Measurements from ENCODE around the gene TLX3.

DNA sequence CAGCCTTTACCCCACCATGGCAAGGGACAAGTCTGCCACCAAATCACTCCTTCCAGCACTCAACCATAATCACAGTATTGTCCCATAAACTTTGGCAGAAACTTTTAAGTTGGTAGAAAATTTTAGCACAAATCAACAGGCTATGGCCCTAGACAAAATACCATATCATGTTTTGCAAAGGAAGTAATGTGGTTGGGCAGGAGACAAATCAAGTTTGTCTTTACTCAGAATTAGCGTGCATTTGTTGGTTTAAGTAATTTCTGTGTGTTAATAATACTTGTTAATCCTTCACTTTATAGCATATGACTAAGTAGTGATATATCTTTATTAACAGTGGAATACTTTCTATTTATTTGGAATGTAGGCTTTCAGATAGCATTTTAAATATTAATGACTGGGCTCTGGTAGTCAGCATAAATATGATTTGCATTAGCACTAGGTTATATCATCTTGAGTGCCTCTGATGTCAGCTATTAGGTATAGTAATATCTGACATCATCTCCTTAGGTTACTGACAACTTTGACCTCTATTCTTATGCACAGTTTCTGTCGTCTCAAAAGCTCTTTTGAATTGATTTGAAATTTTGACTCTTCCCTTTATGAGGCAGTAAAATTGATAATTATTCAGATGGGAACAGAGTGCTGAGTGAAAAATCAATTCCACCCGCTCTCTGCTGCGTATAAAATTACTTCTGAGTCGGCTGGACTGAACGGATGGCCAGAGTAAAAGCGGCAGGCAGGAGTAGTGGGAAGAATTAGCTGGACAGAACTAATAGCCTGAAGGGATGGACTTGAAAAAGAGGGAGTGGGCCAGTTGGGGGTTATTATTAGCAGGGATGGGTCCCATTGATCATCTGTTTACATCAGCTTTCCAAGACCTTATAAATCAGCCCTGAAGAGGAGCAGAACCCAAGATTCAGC is 40.1 kb upstream of the TLX3 start:
- TF ChIP-seq, protein P1, sequence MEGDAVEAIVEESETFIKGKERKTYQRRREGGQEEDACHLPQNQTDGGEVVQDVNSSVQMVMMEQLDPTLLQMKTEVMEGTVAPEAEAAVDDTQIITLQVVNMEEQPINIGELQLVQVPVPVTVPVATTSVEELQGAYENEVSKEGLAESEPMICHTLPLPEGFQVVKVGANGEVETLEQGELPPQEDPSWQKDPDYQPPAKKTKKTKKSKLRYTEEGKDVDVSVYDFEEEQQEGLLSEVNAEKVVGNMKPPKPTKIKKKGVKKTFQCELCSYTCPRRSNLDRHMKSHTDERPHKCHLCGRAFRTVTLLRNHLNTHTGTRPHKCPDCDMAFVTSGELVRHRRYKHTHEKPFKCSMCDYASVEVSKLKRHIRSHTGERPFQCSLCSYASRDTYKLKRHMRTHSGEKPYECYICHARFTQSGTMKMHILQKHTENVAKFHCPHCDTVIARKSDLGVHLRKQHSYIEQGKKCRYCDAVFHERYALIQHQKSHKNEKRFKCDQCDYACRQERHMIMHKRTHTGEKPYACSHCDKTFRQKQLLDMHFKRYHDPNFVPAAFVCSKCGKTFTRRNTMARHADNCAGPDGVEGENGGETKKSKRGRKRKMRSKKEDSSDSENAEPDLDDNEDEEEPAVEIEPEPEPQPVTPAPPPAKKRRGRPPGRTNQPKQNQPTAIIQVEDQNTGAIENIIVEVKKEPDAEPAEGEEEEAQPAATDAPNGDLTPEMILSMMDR (IDR thresholded peaks at IDR 0.05) = no peak
- TF ChIP-seq POLR2A (IDR thresholded peaks at IDR 0.05) = no peak
